ENCODE measurements around the gene GALNT2. TPM values are rescaled to one million over a fixed set of nuclear protein-coding genes. Genes with fewer than 3 reads are reported as not detected.

The GALNT2 gene
- total and polyA plus RNA-seq, 2 of the 4 experiments (the other 2 are of a cell fraction) = 50.4 to 189 TPM

DNA sequence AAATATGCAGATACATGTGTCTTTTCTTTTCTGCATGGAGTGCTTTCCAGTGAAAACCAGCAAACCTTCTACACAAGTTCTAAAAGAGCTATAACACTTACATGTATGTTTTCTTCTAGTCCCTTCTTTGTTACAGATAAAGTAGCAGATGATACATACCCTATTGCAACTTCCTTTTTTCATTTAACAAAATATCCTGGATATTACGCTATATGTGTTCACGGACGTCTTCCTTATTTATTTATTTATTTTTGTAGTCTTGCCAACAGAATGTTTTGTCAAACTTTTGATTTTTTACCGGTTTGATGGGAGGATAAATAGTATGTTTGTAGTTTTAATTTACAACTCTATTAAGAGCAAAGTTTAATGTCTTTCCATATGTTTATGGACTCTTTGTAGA is 5.2 kb upstream of the GALNT2 start:
- Histone ChIP-seq H4K20me1 (ENCODE audit: insufficient read depth, low read length) (no peaks in the 10 kb centered on the region), H2BK15ac (ENCODE audit: low read depth, low read length) (no peak overlapping the region), H3K14ac (replicated peaks; ENCODE audit: low read depth, low read length) (no peak overlapping the region), H3K4ac (ENCODE audit: low read depth, low read length) (no peak overlapping the region), H3K18ac (ENCODE audit: low read depth, low read length) (no peak overlapping the region), H3K27ac (ENCODE audit: insufficient read depth, low read length) (no peak overlapping the region), H2BK20ac (ENCODE audit: low read depth, low read length) (no peak overlapping the region), H3K4me1 (ENCODE audit: control insufficient read depth, insufficient read depth, low read length) (no peaks in the 10 kb centered on the region), H3K9ac (ENCODE audit: low read depth, low read length) (no peak overlapping the region), H3K79me1 (ENCODE audit: low read depth in 1 of 2, low read length in 2 of 2) (no peaks in the 10 kb centered on the region), H2BK5ac (ENCODE audit: low read depth, low read length, poor library complexity, severe bottlenecking) (no peak overlapping the region), H3K9me3 (ENCODE audit: control insufficient read depth, insufficient read depth, low read length) (no peaks in the 10 kb centered on the region), H2AK9ac (replicated peaks; ENCODE audit: low read depth, low read length, poor library complexity) (no peak overlapping the region), H4K91ac (ENCODE audit: insufficient read depth, low read depth, low read length) (no peak overlapping the region), H2AFZ (replicated peaks; ENCODE audit: low read length, poor library complexity) (no peak overlapping the region), H2AK5ac (ENCODE audit: low read depth, low read length) (no peak overlapping the region), H3K4me3 (ENCODE audit: insufficient read depth, low read depth, low read length) (no peak overlapping the region), H4K5ac (ENCODE audit: low read depth, low read length) (no peak overlapping the region), H3K56ac (ENCODE audit: extremely low read depth, insufficient read depth, low read length) (no peak overlapping the region), H4K8ac (ENCODE audit: low read depth in 2 of 2, low read length in 2 of 2) (no peak overlapping the region), H3K23ac (ENCODE audit: low read depth, low read length) (no peak overlapping the region), H2BK120ac (ENCODE audit: low read depth, low read length) (no peak overlapping the region), H3K4me2 (ENCODE audit: low read depth, low read length) (no peak overlapping the region), H3K36me3 (ENCODE audit: control insufficient read depth, insufficient read depth, low read length) (no peaks in the 10 kb centered on the region), H3K9me1 (ENCODE audit: insufficient read depth, low read length) (no peaks in the 10 kb centered on the region), H3K27me3 (ENCODE audit: control insufficient read depth, insufficient read depth, low read length) (peaks cover 5% of the 10 kb centered on the region)
- intact Hi-C loops (cut with micrococcal nuclease) = no loop called here
- dilution Hi-C loops (cut with HindIII; ENCODE audit: low sequenced_read_pairs, unreplicated experiment) = no loop called here
- ChIA-PET POLR2A (ENCODE audit: unreplicated experiment) (no interaction called here), CTCF (interaction anchor here (0.6 kb wide), 1 partner anchor 203 kb away, joined by 5 read pairs; no protein-coding TSS in a partner anchor)
- in situ Hi-C loops (cut with MboI; ENCODE audit: low sequenced_read_pairs) = no loop called here
- TF ChIP-seq POLR2A (IDR thresholded peaks at IDR 0.05; ENCODE audit: low read depth, low read length) = no peak
- TF ChIP-seq MXI1 (IDR thresholded peaks at IDR 0.05; ENCODE audit: borderline replicate concordance, low read depth, low read length) = no peak
- TF ChIP-seq MAZ (IDR thresholded peaks at IDR 0.05; ENCODE audit: borderline replicate concordance, low read depth, low read length) = no peak
- no peak for TF ChIP-seq RAD21 (IDR thresholded peaks at IDR 0.05; ENCODE audit: low read length)
- TF ChIP-seq MAFK (IDR thresholded peaks at IDR 0.05; ENCODE audit: low read depth, low read length) = no peak
- TF ChIP-seq, protein P1, sequence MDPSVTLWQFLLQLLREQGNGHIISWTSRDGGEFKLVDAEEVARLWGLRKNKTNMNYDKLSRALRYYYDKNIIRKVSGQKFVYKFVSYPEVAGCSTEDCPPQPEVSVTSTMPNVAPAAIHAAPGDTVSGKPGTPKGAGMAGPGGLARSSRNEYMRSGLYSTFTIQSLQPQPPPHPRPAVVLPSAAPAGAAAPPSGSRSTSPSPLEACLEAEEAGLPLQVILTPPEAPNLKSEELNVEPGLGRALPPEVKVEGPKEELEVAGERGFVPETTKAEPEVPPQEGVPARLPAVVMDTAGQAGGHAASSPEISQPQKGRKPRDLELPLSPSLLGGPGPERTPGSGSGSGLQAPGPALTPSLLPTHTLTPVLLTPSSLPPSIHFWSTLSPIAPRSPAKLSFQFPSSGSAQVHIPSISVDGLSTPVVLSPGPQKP (IDR thresholded peaks at IDR 0.05; ENCODE audit: borderline replicate concordance, low read depth, low read length) = no peak
- TF ChIP-seq CEBPB (IDR thresholded peaks at IDR 0.05; ENCODE audit: low read depth, low read length) = no peak
- no peak for TF ChIP-seq RFX5 (IDR thresholded peaks at IDR 0.05; ENCODE audit: low read depth, low read length)
- no peak for TF ChIP-seq SMC3 (IDR thresholded peaks at IDR 0.05; ENCODE audit: low read depth, low read length)
- TF ChIP-seq RCOR1 (IDR thresholded peaks at IDR 0.05; ENCODE audit: insufficient replicate concordance, low read length) = no peak
- no peak for TF ChIP-seq BHLHE40 (IDR thresholded peaks at IDR 0.05; ENCODE audit: low read depth, low read length)
- no peak for TF ChIP-seq NFE2L2 (IDR thresholded peaks at IDR 0.05; ENCODE audit: low read depth, low read length)
- no CpG with 5 or more reads among the region's 4 CpGs for WGBS, 2 experiments (ENCODE audit: extremely low coverage in 2 of 2, insufficient read length in 1 of 2)
- DNase-seq = no peak
- no peak for ATAC-seq (ENCODE audit: low read depth)
- no TSS peak for BruUV-seq (replicated peaks)

Data from IMR-90 (cell line).